SJCRH30 (cell line): ENCODE data around the gene DNAH17. TPM values are rescaled to one million over a fixed set of nuclear protein-coding genes. Genes with fewer than 3 reads are reported as not detected.

Source experiments
- DNase-seq, 2 experiments: peaks; one replicate each; pipeline ENCODE4 v3.0.0-alpha.2; 2015 to 2020
- H3K27ac ChIP-seq: fragments of 250-450 bp; sonication (Bioruptor Pico); 2 replicates; pipeline ENCODE4 v1.5.1; 2020; ENCODE audit warnings: mild to moderate bottlenecking, moderate library complexity
- H3K27me3 ChIP-seq: fragments of 250-450 bp; sonication (Bioruptor Pico); 2 replicates; pipeline ENCODE4 v1.5.1; 2020; ENCODE audit warnings: mild to moderate bottlenecking, moderate library complexity
- H3K36me3 ChIP-seq: fragments of 250-450 bp; sonication (Bioruptor Pico); 2 replicates; pipeline ENCODE4 v1.5.1; 2020; ENCODE audit warnings: mild to moderate bottlenecking, moderate library complexity
- H3K4me1 ChIP-seq: fragments of 250-450 bp; sonication (Bioruptor Pico); 2 replicates; pipeline ENCODE4 v1.5.1; 2020; ENCODE audit warnings: mild to moderate bottlenecking, moderate library complexity
- H3K4me3 ChIP-seq: fragments of 250-450 bp; sonication (Bioruptor Pico); 2 replicates; pipeline ENCODE4 v1.5.1; 2020; ENCODE audit warnings: mild to moderate bottlenecking, moderate library complexity
- H3K9me3 ChIP-seq: fragments of 250-450 bp; sonication (Bioruptor Pico); replicated peaks from 2 replicates; pipeline ENCODE4 v1.5.1; 2020; ENCODE audit warnings: mild to moderate bottlenecking, moderate library complexity
- total RNA-seq: library from RNA; depleted of rRNA; stranded (reverse); fragments of >200 nt; shearing (Covaris generic); gene quantifications from 2 replicates; pipeline ENCODE4 v1.2.3, GENCODE V29; 2014

Gene DNAH17
- total RNA-seq, 1 experiment from 2014 or later = 3.1 TPM

- Histone ChIP-seq H3K27ac (peak overlapping the region; percentile 36; the same call in 1 of the 2 replicates), H3K36me3 (peaks cover 22% of the 10 kb centered on the region), H3K9me3 (no peaks in the 10 kb centered on the region), H3K27me3 (no peaks in the 10 kb centered on the region), H3K4me1 (peaks cover 79% of the 10 kb centered on the region), H3K4me3 (no peak overlapping the region)
- no peak for DNase-seq
Measured at GRCh38 chr17:78414178-78415162, 162.7 kb downstream of the DNAH17 start.

- H3K4me1 ChIP-seq = peaks cover 87% of the 10 kb centered on the region
- no peaks in the 10 kb centered on the region for H3K27me3 ChIP-seq
- no peak overlapping the region for H3K27ac ChIP-seq
- DNase-seq = peak in 1 of 2 experiments; percentile 60
- H3K36me3 ChIP-seq = peaks cover 9% of the 10 kb centered on the region; the same call in 1 of the 2 replicates
- H3K9me3 ChIP-seq = no peaks in the 10 kb centered on the region
- no peak overlapping the region for H3K4me3 ChIP-seq
Measured at GRCh38 chr17:78412403-78412802, 164.8 kb downstream of the DNAH17 start.

GRCh38 chr17:78411241-78411857 is 165.8 kb downstream of the DNAH17 start:
- no peak for DNase-seq
- H3K27ac ChIP-seq = no peak overlapping the region
- H3K4me1 ChIP-seq = peaks cover 87% of the 10 kb centered on the region
- no peaks in the 10 kb centered on the region for H3K9me3 ChIP-seq
- H3K4me3 ChIP-seq = no peak overlapping the region
- H3K36me3 ChIP-seq = peaks cover 9% of the 10 kb centered on the region; the same call in 1 of the 2 replicates
- no peaks in the 10 kb centered on the region for H3K27me3 ChIP-seq

GRCh38 chr17:78409191-78409928 is 167.8 kb downstream of the DNAH17 start:
- Histone ChIP-seq H3K4me3 (no peak overlapping the region), H3K27me3 (no peaks in the 10 kb centered on the region), H3K36me3 (peaks cover 17% of the 10 kb centered on the region), H3K27ac (peak overlapping the region; percentile 10; the same call in 1 of the 2 replicates), H3K4me1 (peaks cover 68% of the 10 kb centered on the region), H3K9me3 (no peaks in the 10 kb centered on the region)
- DNase-seq = peak; percentile 72 to 86

- Histone ChIP-seq H3K27me3 (no peaks in the 10 kb centered on the region), H3K4me3 (no peak overlapping the region), H3K27ac (peak overlapping the region; percentile 10; the same call in 1 of the 2 replicates), H3K9me3 (no peaks in the 10 kb centered on the region), H3K36me3 (peaks cover 22% of the 10 kb centered on the region), H3K4me1 (peaks cover 60% of the 10 kb centered on the region)
- DNase-seq = no peak
Measured at GRCh38 chr17:78408476-78409050, 168.6 kb downstream of the DNAH17 start.

GRCh38 chr17:78407387-78408000 is 169.7 kb downstream of the DNAH17 start:
- Histone ChIP-seq H3K4me1 (peaks cover 53% of the 10 kb centered on the region), H3K27me3 (no peaks in the 10 kb centered on the region), H3K9me3 (no peaks in the 10 kb centered on the region), H3K4me3 (no peak overlapping the region), H3K36me3 (peaks cover 33% of the 10 kb centered on the region), H3K27ac (peak overlapping the region; percentile 46)
- peak; percentile 93 to 98 for DNase-seq

- Histone ChIP-seq H3K9me3 (no peaks in the 10 kb centered on the region), H3K4me1 (peaks cover 51% of the 10 kb centered on the region), H3K36me3 (peaks cover 38% of the 10 kb centered on the region), H3K27me3 (no peaks in the 10 kb centered on the region), H3K27ac (no peak overlapping the region; the same call in 1 of the 2 replicates), H3K4me3 (no peak overlapping the region)
- no peak for DNase-seq
Measured at GRCh38 chr17:78406920-78407319, 170.3 kb downstream of the DNAH17 start.

GRCh38 chr17:78406396-78406795 is 170.8 kb downstream of the DNAH17 start:
- no peaks in the 10 kb centered on the region for H3K27me3 ChIP-seq
- H3K27ac ChIP-seq = no peak overlapping the region
- no peaks in the 10 kb centered on the region for H3K9me3 ChIP-seq
- peaks cover 56% of the 10 kb centered on the region for H3K4me1 ChIP-seq
- peaks cover 41% of the 10 kb centered on the region for H3K36me3 ChIP-seq
- DNase-seq = no peak
- H3K4me3 ChIP-seq = no peak overlapping the region

GRCh38 chr17:78403822-78404221 is 173.4 kb downstream of the DNAH17 start:
- H3K27me3 ChIP-seq = no peaks in the 10 kb centered on the region
- peaks cover 60% of the 10 kb centered on the region for H3K36me3 ChIP-seq
- H3K4me1 ChIP-seq = peaks cover 48% of the 10 kb centered on the region
- no peak for DNase-seq
- no peak overlapping the region for H3K4me3 ChIP-seq
- no peaks in the 10 kb centered on the region for H3K9me3 ChIP-seq
- no peak overlapping the region for H3K27ac ChIP-seq

- peaks cover 44% of the 10 kb centered on the region for H3K4me1 ChIP-seq
- peaks cover 77% of the 10 kb centered on the region for H3K36me3 ChIP-seq
- H3K27ac ChIP-seq = peak overlapping the region; percentile 69
- no peak for DNase-seq
- H3K9me3 ChIP-seq = no peaks in the 10 kb centered on the region
- no peaks in the 10 kb centered on the region for H3K27me3 ChIP-seq
- H3K4me3 ChIP-seq = no peak overlapping the region
Measured at GRCh38 chr17:78401891-78402290, 175.3 kb downstream of the DNAH17 start.

GRCh38 chr17:78401246-78401645 is 175.9 kb downstream of the DNAH17 start:
- H3K27me3 ChIP-seq = no peaks in the 10 kb centered on the region
- peaks cover 84% of the 10 kb centered on the region for H3K36me3 ChIP-seq
- H3K27ac ChIP-seq = peak overlapping the region; percentile 69
- peak; percentile 87 for DNase-seq
- no peaks in the 10 kb centered on the region for H3K9me3 ChIP-seq
- peaks cover 44% of the 10 kb centered on the region for H3K4me1 ChIP-seq
- no peak overlapping the region for H3K4me3 ChIP-seq

GRCh38 chr17:78400581-78401240 is 176.5 kb downstream of the DNAH17 start:
- Histone ChIP-seq H3K9me3 (no peaks in the 10 kb centered on the region), H3K4me3 (no peak overlapping the region), H3K27ac (peak overlapping the region; percentile 69), H3K27me3 (no peaks in the 10 kb centered on the region), H3K4me1 (peaks cover 50% of the 10 kb centered on the region), H3K36me3 (peaks cover 89% of the 10 kb centered on the region)
- no peak for DNase-seq

GRCh38 chr17:78399693-78400144 is 177.5 kb downstream of the DNAH17 start:
- Histone ChIP-seq H3K9me3 (no peaks in the 10 kb centered on the region), H3K36me3 (peaks cover 87% of the 10 kb centered on the region), H3K4me3 (no peak overlapping the region), H3K27ac (no peak overlapping the region), H3K4me1 (peaks cover 50% of the 10 kb centered on the region), H3K27me3 (no peaks in the 10 kb centered on the region)
- DNase-seq = no peak
